Measurements from ENCODE around the gene CD72.

DNA sequence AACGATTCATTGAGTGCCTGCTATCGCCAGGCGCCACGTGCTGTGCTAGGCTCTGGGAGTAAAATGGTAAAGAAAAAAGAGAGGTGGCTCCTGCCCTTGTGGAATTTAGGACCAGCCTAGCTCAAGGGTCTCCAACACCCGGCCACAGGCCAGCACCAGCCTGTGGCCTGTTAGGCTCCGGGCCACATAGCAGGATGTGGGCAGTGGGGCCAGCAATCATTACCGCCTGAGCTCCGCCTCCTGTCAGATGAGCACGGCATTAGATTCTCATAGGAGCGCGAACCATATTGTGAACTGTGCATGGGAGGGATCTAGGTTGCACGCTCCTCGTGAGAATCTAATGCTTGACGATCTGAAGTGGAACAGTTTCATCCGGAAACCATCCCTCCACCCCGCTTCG is 38.1 kb upstream of the CD72 start:
- no peak for TF ChIP-seq EZH2phosphoT487 (IDR thresholded peaks at IDR 0.05; ENCODE audit: borderline replicate concordance, low read depth, low read length)
- TF ChIP-seq, protein P1, sequence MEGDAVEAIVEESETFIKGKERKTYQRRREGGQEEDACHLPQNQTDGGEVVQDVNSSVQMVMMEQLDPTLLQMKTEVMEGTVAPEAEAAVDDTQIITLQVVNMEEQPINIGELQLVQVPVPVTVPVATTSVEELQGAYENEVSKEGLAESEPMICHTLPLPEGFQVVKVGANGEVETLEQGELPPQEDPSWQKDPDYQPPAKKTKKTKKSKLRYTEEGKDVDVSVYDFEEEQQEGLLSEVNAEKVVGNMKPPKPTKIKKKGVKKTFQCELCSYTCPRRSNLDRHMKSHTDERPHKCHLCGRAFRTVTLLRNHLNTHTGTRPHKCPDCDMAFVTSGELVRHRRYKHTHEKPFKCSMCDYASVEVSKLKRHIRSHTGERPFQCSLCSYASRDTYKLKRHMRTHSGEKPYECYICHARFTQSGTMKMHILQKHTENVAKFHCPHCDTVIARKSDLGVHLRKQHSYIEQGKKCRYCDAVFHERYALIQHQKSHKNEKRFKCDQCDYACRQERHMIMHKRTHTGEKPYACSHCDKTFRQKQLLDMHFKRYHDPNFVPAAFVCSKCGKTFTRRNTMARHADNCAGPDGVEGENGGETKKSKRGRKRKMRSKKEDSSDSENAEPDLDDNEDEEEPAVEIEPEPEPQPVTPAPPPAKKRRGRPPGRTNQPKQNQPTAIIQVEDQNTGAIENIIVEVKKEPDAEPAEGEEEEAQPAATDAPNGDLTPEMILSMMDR (conservative IDR thresholded peaks at IDR 0.05; ENCODE audit: low read length) = no peak
